ENCODE measurements around the gene MSLN.

GRCh38 chr16:740764-741505 lies 19.6 kb upstream of the MSLN start, which contains the start of gene CIAO3:
- TF ChIP-seq, protein P1, sequence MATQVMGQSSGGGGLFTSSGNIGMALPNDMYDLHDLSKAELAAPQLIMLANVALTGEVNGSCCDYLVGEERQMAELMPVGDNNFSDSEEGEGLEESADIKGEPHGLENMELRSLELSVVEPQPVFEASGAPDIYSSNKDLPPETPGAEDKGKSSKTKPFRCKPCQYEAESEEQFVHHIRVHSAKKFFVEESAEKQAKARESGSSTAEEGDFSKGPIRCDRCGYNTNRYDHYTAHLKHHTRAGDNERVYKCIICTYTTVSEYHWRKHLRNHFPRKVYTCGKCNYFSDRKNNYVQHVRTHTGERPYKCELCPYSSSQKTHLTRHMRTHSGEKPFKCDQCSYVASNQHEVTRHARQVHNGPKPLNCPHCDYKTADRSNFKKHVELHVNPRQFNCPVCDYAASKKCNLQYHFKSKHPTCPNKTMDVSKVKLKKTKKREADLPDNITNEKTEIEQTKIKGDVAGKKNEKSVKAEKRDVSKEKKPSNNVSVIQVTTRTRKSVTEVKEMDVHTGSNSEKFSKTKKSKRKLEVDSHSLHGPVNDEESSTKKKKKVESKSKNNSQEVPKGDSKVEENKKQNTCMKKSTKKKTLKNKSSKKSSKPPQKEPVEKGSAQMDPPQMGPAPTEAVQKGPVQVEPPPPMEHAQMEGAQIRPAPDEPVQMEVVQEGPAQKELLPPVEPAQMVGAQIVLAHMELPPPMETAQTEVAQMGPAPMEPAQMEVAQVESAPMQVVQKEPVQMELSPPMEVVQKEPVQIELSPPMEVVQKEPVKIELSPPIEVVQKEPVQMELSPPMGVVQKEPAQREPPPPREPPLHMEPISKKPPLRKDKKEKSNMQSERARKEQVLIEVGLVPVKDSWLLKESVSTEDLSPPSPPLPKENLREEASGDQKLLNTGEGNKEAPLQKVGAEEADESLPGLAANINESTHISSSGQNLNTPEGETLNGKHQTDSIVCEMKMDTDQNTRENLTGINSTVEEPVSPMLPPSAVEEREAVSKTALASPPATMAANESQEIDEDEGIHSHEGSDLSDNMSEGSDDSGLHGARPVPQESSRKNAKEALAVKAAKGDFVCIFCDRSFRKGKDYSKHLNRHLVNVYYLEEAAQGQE (IDR thresholded peaks at IDR 0.05; ENCODE audit: unreplicated experiment), result no peak
- peak; percentile 59 to 82 for TF ChIP-seq CTCF (conservative IDR thresholded peaks at IDR 0.05; ENCODE audit: low read depth in 2 of 2)
- TF ChIP-seq POLR2AphosphoS5 (IDR thresholded peaks at IDR 0.05; ENCODE audit: low read depth), result peak; percentile 81
- no peak for TF ChIP-seq JUNB (IDR thresholded peaks at IDR 0.05; ENCODE audit: unreplicated experiment)
- no peak for TF ChIP-seq ZNF114 (CRISPR knock-in tag; IDR thresholded peaks at IDR 0.05)
